ENCODE data around the gene ARPIN. TPM values are rescaled to one million over a fixed set of nuclear protein-coding genes. Genes with fewer than 3 reads are reported as not detected.
A peak's percentile ranks its signal among the peaks of the same experiment; 100 is the strongest.

Gene ARPIN
- polyA plus RNA-seq, 3 donors = 9.7 to 19.3 (median 14.0) TPM

GRCh38 chr15:89848970-89849292, 63.8 kb downstream of the ARPIN start:
- no peaks in the 10 kb centered on the region for H3K27me3 Mint-ChIP-seq (ENCODE audit: low read depth in 3 of 3)
- TF ChIP-seq CTCF (IDR thresholded peaks at IDR 0.05) = no peak
- H4K20me1 ChIP-seq (ENCODE audit: insufficient read depth, low read length) = no peaks in the 10 kb centered on the region
- H3K4me3 Mint-ChIP-seq = peak overlapping the region in 1 of 2 donors; percentile 49
- no peaks in the 10 kb centered on the region for H3K27me3 ChIP-seq (ENCODE audit: control insufficient read depth in 2 of 2, insufficient read depth in 2 of 2, low read length in 2 of 2)
- H3K4me1 ChIP-seq (ENCODE audit: control insufficient read depth in 1 of 2, insufficient read depth in 2 of 2, low read length in 2 of 2) = peaks cover 60 to 65% of the 10 kb centered on the region in 2 donors
- no peak overlapping the region for H2AFZ ChIP-seq (ENCODE audit: insufficient read depth, low read depth, low read length, poor library complexity, severe bottlenecking)
- H3K36me3 Mint-ChIP-seq = peaks cover 43 to 71% of the 10 kb centered on the region in 2 donors
- no peaks in the 10 kb centered on the region for H3K9me3 Mint-ChIP-seq
- DNase-seq = no peak
- peak overlapping the region in 2 of 3 experiments; percentile 32 to 57 for H3K4me3 ChIP-seq (replicated peaks in 1 of 3; ENCODE audit: low read depth in 2 of 3, low read length in 3 of 3)
- WGBS (ENCODE audit: insufficient coverage) = no CpG with 5 or more reads among the region's 2 CpGs
- H3K27ac ChIP-seq (ENCODE audit: low read depth in 1 of 2, low read length in 2 of 2) = peak overlapping the region; percentile 64 to 96
- H3K4me1 Mint-ChIP-seq = peaks cover 68% of the 10 kb centered on the region
- H3K27ac Mint-ChIP-seq = peak overlapping the region; percentile 88 to 99 (median 98)
- H3K4me2 ChIP-seq (replicated peaks; ENCODE audit: extremely low read depth, low read length, poor library complexity, severe bottlenecking) = peak overlapping the region; percentile 72
- H3K36me3 ChIP-seq (replicated peaks in 1 of 2; ENCODE audit: control insufficient read depth in 1 of 2, insufficient read depth in 2 of 2, low read length in 2 of 2) = peaks cover 7 to 27% of the 10 kb centered on the region in 2 donors
- peak overlapping the region; percentile 61 for H3K9ac ChIP-seq (ENCODE audit: insufficient read depth, low read length, poor library complexity, severe bottlenecking)
- no peaks in the 10 kb centered on the region for H3K9me3 ChIP-seq (replicated peaks in 1 of 2; ENCODE audit: control insufficient read depth in 1 of 2, insufficient read depth in 1 of 2, low read length in 2 of 2)
- intact Hi-C loops (cut with micrococcal nuclease) = loop anchor here (5.0 kb wide), 2 partner anchors 37 to 67 kb away; partner anchors contain the start of gene ANPEP (in 1 of the 2)
- H3K79me2 ChIP-seq (ENCODE audit: insufficient read depth, low read length) = peaks cover 17% of the 10 kb centered on the region

GRCh38 chr15:89847101-89847500, 65.7 kb downstream of the ARPIN start:
- no peaks in the 10 kb centered on the region for H3K9me3 Mint-ChIP-seq
- H4K20me1 ChIP-seq (ENCODE audit: insufficient read depth, low read length) = no peaks in the 10 kb centered on the region
- H2AFZ ChIP-seq (ENCODE audit: insufficient read depth, low read depth, low read length, poor library complexity, severe bottlenecking) = no peak overlapping the region
- DNase-seq = no peak
- peaks cover 41 to 73% of the 10 kb centered on the region in 2 donors for H3K36me3 Mint-ChIP-seq
- H3K4me3 ChIP-seq (replicated peaks in 1 of 3; ENCODE audit: low read depth in 2 of 3, low read length in 3 of 3) = no peak overlapping the region
- peaks cover 13 to 33% of the 10 kb centered on the region in 2 donors for H3K36me3 ChIP-seq (replicated peaks in 1 of 2; ENCODE audit: control insufficient read depth in 1 of 2, insufficient read depth in 2 of 2, low read length in 2 of 2)
- TF ChIP-seq CTCF (IDR thresholded peaks at IDR 0.05) = no peak
- no peak overlapping the region for H3K9ac ChIP-seq (ENCODE audit: insufficient read depth, low read length, poor library complexity, severe bottlenecking)
- no peak overlapping the region for H3K4me3 Mint-ChIP-seq
- no peaks in the 10 kb centered on the region for H3K27me3 ChIP-seq (ENCODE audit: control insufficient read depth in 2 of 2, insufficient read depth in 2 of 2, low read length in 2 of 2)
- H3K9me3 ChIP-seq (replicated peaks in 1 of 2; ENCODE audit: control insufficient read depth in 1 of 2, insufficient read depth in 1 of 2, low read length in 2 of 2) = no peaks in the 10 kb centered on the region
- H3K4me2 ChIP-seq (replicated peaks; ENCODE audit: extremely low read depth, low read length, poor library complexity, severe bottlenecking) = no peak overlapping the region
- intact Hi-C loops (cut with micrococcal nuclease) = loop anchor here (5.0 kb wide), 2 partner anchors 35 to 65 kb away; partner anchors contain the start of gene ANPEP (in 1 of the 2)
- no peaks in the 10 kb centered on the region for H3K27me3 Mint-ChIP-seq (ENCODE audit: low read depth in 3 of 3)
- H3K27ac ChIP-seq (ENCODE audit: low read depth in 1 of 2, low read length in 2 of 2) = peak overlapping the region in 1 of 2 donors; percentile 96
- H3K79me2 ChIP-seq (ENCODE audit: insufficient read depth, low read length) = peaks cover 17% of the 10 kb centered on the region
- peak overlapping the region in 6 of 7 donors; percentile 41 to 98 (median 88) for H3K27ac Mint-ChIP-seq
- H3K4me1 ChIP-seq (ENCODE audit: control insufficient read depth in 1 of 2, insufficient read depth in 2 of 2, low read length in 2 of 2) = peaks cover 52 to 55% of the 10 kb centered on the region in 2 donors
- no CpG with 5 or more reads among the region's 2 CpGs for WGBS (ENCODE audit: insufficient coverage)
- H3K4me1 Mint-ChIP-seq = peaks cover 62% of the 10 kb centered on the region

Measured in CD14-positive monocyte (primary cell).